OCI-LY1 (cell line): ENCODE results near the gene DHRSX.
"Not testable (repeated sequence)": the region's sequence is repeated elsewhere in the genome, so short reads cannot be mapped to it uniquely, and the experiment has no call there.

ENCODE experiments used
- EZH2 ChIP-seq: fragments of 200-600 bp; sonication (generic), shearing (Covaris generic); IDR thresholded peaks from 2 replicates; pipeline ENCODE4 v1.8.0; 2017; ENCODE audit warnings: borderline replicate concordance, mixed run types, mild to moderate bottlenecking, antibody characterized with exemption, low read length, moderate library complexity, mixed read lengths
- TF ChIP-seq, protein P1 (sequence below): fragments of 200-600 bp; sonication (generic), shearing (Covaris generic); IDR thresholded peaks from 2 replicates; pipeline ENCODE4 v1.5.1; 2017; ENCODE audit warnings: mild to moderate bottlenecking, antibody characterized with exemption, low read length, moderate library complexity, mixed read lengths

DNA sequence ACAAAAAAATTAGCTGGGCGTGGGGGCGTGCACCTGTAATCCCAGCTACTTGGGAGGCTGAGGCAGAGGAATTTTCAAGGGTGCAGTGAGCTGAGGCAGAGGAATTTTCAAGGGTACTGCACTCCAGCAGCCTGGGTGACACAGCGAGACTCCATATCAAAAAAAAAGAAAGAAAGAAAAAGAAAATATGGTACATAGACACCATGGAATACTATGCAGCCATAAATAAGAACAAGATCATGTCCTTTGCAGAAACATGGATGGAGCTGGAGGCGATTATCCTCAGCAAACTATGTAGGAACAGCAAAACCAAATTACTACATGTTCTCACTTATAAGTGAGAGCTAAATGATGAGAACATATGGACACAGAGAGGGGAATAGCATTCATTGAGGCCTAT lies 141.3 kb downstream of the DHRSX start:
- TF ChIP-seq, protein P1, sequence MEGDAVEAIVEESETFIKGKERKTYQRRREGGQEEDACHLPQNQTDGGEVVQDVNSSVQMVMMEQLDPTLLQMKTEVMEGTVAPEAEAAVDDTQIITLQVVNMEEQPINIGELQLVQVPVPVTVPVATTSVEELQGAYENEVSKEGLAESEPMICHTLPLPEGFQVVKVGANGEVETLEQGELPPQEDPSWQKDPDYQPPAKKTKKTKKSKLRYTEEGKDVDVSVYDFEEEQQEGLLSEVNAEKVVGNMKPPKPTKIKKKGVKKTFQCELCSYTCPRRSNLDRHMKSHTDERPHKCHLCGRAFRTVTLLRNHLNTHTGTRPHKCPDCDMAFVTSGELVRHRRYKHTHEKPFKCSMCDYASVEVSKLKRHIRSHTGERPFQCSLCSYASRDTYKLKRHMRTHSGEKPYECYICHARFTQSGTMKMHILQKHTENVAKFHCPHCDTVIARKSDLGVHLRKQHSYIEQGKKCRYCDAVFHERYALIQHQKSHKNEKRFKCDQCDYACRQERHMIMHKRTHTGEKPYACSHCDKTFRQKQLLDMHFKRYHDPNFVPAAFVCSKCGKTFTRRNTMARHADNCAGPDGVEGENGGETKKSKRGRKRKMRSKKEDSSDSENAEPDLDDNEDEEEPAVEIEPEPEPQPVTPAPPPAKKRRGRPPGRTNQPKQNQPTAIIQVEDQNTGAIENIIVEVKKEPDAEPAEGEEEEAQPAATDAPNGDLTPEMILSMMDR, result not testable (repeated sequence)
- TF ChIP-seq EZH2, result not testable (repeated sequence)
